Measurements from ENCODE around the gene FZD7. TPM values are rescaled to one million over a fixed set of nuclear protein-coding genes. Genes with fewer than 3 reads are reported as not detected.
A peak's percentile ranks its signal among the peaks of the same experiment; 100 is the strongest.

The FZD7 gene
- total RNA-seq: 1.2 and 1.5 TPM in 2 replicates

DNA sequence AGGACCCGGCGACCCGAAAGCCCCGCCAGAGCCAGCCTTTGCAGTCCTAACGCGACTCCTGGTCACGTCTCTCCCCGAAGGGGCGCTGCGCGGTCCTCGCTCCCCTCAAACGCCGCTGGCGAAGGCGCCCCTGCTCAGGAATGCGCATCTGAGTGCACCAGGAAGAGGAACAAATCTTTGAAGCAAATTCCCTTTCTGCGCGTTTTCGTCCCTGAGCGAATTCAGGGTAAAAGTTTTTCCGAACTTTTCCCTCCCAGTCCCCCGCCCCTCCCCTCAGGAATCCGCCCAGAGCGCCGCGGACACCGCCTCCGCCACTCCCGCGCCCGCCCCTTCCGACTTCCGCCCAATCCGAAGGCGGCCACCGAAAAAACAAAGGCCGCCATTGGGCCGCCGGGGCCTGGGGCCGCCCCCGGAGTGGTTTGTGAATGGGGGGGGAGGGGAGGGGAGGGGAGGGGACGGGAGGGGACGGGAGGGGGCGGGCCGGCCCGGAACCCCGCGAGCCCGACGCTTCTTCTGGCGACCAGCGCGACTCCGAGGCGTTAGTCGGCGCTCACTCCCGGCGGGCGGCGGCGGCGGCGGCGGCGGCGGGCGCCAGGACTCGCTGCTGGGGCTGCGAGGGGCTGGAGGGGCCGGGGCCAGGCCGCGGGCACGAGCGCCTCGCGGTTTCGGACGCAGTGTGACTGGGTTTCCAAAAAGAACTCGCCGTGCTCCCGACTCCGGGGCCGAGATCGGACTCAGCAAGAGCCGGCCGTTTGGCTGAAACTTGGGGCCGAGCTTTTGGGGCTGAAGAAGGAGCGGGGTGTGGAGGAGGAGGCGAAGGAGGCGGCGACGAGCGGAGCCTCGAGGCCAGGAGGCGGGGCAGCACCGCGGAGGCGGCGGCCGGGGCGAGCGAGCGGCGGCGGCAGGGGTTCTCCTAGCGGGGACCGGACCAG is at the start of gene FZD7:
TSS of gene FZD7 (plus strand) at position 539 of the 932 bp plus-strand sequence. CDS start 793 bp downstream, outside the sequence.
- peak within 1 kb of the TSS; percentile 63 for H3K27ac Mint-ChIP-seq
- intact Hi-C loops (cut with micrococcal nuclease): loop anchor here (2.0 to 10.0 kb wide), 10 partner anchors 145 to 1221 kb away; partner anchors contain the start of genes ALS2, BMPR2, BZW1 and NOP58

GRCh38 chr2:201984333-201984732 is 49.3 kb upstream of the FZD7 start:
- Mint-ChIP-seq H3K9me3 (no peaks in the 10 kb centered on the region), H3K4me3 (no peak overlapping the region), H3K36me3 (ENCODE audit: low read depth) (no peaks in the 10 kb centered on the region), H3K27ac (no peak overlapping the region), H3K27me3 (ENCODE audit: insufficient read depth) (peaks cover 3% of the 10 kb centered on the region), H3K4me1 (ENCODE audit: low read depth) (no peaks in the 10 kb centered on the region)
- intact Hi-C loops (cut with micrococcal nuclease): no loop called here
- DNase-seq (ENCODE audit: low spot score): no peak

More for the DNA sequence above, at the start of gene FZD7:
- peak; percentile 83 for DNase-seq (ENCODE audit: low spot score)
- H3K9me3 Mint-ChIP-seq: no peaks in the 10 kb centered on the region
- peak within 1 kb of the TSS; percentile 89 for H3K4me3 Mint-ChIP-seq
- H3K36me3 Mint-ChIP-seq (ENCODE audit: low read depth): no peaks in the 10 kb centered on the region
- H3K27me3 Mint-ChIP-seq (ENCODE audit: insufficient read depth): peaks cover 44% of the 10 kb centered on the region
- peaks cover 12% of the 10 kb centered on the region for H3K4me1 Mint-ChIP-seq (ENCODE audit: low read depth)

DNA sequence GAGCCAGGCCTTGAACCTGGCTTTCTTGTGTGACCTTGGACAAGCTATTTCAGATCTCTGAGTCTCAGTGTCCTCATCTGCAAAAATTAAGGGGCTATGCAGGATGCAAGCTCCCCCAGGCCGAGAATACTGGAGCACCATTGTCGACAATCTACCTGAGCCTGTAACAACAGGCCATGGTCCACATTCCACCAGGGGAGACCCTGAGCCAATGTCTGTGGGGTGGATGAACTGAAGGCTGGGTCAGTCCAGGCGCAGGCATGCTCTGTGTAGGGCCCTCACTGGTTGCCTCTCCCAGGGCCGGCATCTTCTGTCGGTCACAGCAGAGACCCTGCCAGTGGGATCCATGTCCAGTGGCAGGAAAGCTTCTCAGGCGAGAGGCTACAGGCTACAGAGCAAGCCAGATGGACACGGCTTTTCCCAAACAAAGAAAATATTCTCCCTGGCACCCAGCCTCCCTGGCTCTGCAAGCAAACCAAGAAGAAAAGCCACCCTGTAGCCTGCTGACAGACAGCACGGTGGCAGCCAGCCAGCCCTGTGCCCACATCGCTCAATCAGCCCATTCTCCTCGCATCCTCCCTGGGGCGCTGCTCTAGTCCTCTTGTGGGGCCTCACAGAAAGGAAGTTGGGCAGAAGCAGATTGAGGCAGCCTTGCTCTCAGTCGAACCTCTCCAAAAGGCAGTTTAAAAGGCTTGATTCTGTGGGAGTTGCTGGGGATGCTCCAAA is 48.7 kb upstream of the FZD7 start:
- intact Hi-C loops (cut with micrococcal nuclease): no loop called here
- H3K36me3 Mint-ChIP-seq (ENCODE audit: low read depth): no peaks in the 10 kb centered on the region
- H3K9me3 Mint-ChIP-seq: no peaks in the 10 kb centered on the region
- H3K27ac Mint-ChIP-seq: no peak overlapping the region
- no peak overlapping the region for H3K4me3 Mint-ChIP-seq
- H3K4me1 Mint-ChIP-seq (ENCODE audit: low read depth): no peaks in the 10 kb centered on the region
- no peak for DNase-seq (ENCODE audit: low spot score)
- H3K27me3 Mint-ChIP-seq (ENCODE audit: insufficient read depth): peaks cover 3% of the 10 kb centered on the region

- peaks cover 3% of the 10 kb centered on the region for H3K27me3 Mint-ChIP-seq (ENCODE audit: insufficient read depth)
- no peaks in the 10 kb centered on the region for H3K36me3 Mint-ChIP-seq (ENCODE audit: low read depth)
- H3K4me1 Mint-ChIP-seq (ENCODE audit: low read depth): no peaks in the 10 kb centered on the region
- no peak overlapping the region for H3K4me3 Mint-ChIP-seq
- intact Hi-C loops (cut with micrococcal nuclease): no loop called here
- no peaks in the 10 kb centered on the region for H3K9me3 Mint-ChIP-seq
- no peak for DNase-seq (ENCODE audit: low spot score)
- no peak overlapping the region for H3K27ac Mint-ChIP-seq
Observed at GRCh38 chr2:201985728-201986462, 47.8 kb upstream of the FZD7 start.

DNA sequence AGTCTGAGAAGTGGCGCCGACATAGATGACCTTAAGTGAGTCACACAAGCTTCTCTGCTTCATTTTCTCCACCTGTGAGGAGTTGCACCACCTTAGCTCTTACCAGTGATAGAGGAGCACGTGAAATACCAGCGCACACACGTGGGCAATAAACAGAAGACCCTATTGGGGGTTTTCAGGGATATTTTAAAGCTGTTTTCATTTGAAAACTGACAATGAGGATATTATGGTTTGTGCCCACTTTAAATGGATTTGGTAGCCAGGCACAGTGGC is 47.3 kb upstream of the FZD7 start:
- intact Hi-C loops (cut with micrococcal nuclease): no loop called here
- Mint-ChIP-seq H3K4me1 (ENCODE audit: low read depth) (no peaks in the 10 kb centered on the region), H3K36me3 (ENCODE audit: low read depth) (no peaks in the 10 kb centered on the region), H3K4me3 (no peak overlapping the region), H3K27me3 (ENCODE audit: insufficient read depth) (peaks cover 3% of the 10 kb centered on the region), H3K9me3 (no peaks in the 10 kb centered on the region), H3K27ac (no peak overlapping the region)
- DNase-seq (ENCODE audit: low spot score): no peak

- Mint-ChIP-seq H3K27ac (no peak overlapping the region), H3K36me3 (ENCODE audit: low read depth) (no peaks in the 10 kb centered on the region), H3K27me3 (ENCODE audit: insufficient read depth) (peaks cover 3% of the 10 kb centered on the region), H3K4me3 (no peak overlapping the region), H3K4me1 (ENCODE audit: low read depth) (no peaks in the 10 kb centered on the region), H3K9me3 (no peaks in the 10 kb centered on the region)
- no peak for DNase-seq (ENCODE audit: low spot score)
- intact Hi-C loops (cut with micrococcal nuclease): no loop called here
Observed at GRCh38 chr2:201987426-201987825, 46.2 kb upstream of the FZD7 start.

- Mint-ChIP-seq H3K4me3 (no peak overlapping the region), H3K36me3 (ENCODE audit: low read depth) (no peaks in the 10 kb centered on the region), H3K4me1 (ENCODE audit: low read depth) (no peaks in the 10 kb centered on the region), H3K27me3 (ENCODE audit: insufficient read depth) (peaks cover 3% of the 10 kb centered on the region), H3K27ac (no peak overlapping the region), H3K9me3 (no peaks in the 10 kb centered on the region)
- no peak for DNase-seq (ENCODE audit: low spot score)
- intact Hi-C loops (cut with micrococcal nuclease): no loop called here
Observed at GRCh38 chr2:201990069-201990468, 43.6 kb upstream of the FZD7 start.

DNA sequence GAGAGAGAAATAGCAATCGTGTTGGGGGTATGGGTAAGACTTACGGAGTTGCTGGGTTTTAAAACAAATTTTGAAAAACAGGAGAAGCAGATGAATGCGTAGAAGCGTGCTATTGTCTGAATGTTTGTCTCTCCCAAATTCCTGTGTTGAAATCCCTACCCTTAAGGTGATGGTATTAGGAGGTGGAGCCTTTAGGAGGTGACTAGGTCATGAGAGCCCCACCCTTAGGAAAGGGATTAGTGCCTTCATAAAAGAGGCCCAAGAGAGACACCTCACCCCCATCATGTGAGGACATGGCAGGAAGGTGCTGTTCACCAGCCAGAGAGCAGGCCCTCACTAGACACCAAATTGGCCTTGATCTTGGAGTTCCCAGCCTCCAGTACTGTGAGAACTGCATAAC is 40.7 kb upstream of the FZD7 start:
- H3K9me3 Mint-ChIP-seq: no peaks in the 10 kb centered on the region

GRCh38 chr2:201994973-201995638 is 38.5 kb upstream of the FZD7 start:
- Mint-ChIP-seq H3K27ac (no peak overlapping the region), H3K27me3 (ENCODE audit: insufficient read depth) (peaks cover 2% of the 10 kb centered on the region), H3K4me3 (no peak overlapping the region), H3K36me3 (ENCODE audit: low read depth) (no peaks in the 10 kb centered on the region), H3K9me3 (no peaks in the 10 kb centered on the region), H3K4me1 (ENCODE audit: low read depth) (no peaks in the 10 kb centered on the region)
- intact Hi-C loops (cut with micrococcal nuclease): no loop called here
- no peak for DNase-seq (ENCODE audit: low spot score)

More for the DNA sequence above, 40.7 kb upstream of the FZD7 start:
- Mint-ChIP-seq H3K4me3 (no peak overlapping the region), H3K27ac (no peak overlapping the region), H3K4me1 (ENCODE audit: low read depth) (no peaks in the 10 kb centered on the region), H3K36me3 (ENCODE audit: low read depth) (no peaks in the 10 kb centered on the region), H3K27me3 (ENCODE audit: insufficient read depth) (peaks cover 3% of the 10 kb centered on the region)
- intact Hi-C loops (cut with micrococcal nuclease): no loop called here
- DNase-seq (ENCODE audit: low spot score): no peak

DNA sequence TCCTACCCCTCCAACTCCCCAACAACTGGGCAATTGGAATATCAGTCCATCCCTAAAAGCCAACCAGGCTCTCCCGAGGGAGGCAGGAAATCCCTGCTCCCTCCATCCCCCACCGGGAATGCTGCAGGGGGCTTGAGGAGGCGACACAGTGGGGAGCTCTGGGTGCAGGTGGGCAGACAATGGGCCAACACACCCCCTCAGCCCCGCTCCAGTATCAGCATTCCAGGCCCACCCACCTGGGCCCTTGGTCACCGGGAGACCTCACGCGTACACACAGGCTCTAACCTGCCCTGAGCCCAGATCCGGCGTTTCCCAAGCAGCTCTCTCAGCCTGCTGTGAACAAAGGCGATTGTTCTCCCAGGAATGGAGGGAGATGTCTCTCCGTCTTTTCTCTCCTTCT is 37.6 kb upstream of the FZD7 start:
- no peaks in the 10 kb centered on the region for H3K9me3 Mint-ChIP-seq
- H3K36me3 Mint-ChIP-seq (ENCODE audit: low read depth): no peaks in the 10 kb centered on the region
- no peaks in the 10 kb centered on the region for H3K4me1 Mint-ChIP-seq (ENCODE audit: low read depth)
- peaks cover 2% of the 10 kb centered on the region for H3K27me3 Mint-ChIP-seq (ENCODE audit: insufficient read depth)
- intact Hi-C loops (cut with micrococcal nuclease): no loop called here
- H3K27ac Mint-ChIP-seq: no peak overlapping the region
- no peak overlapping the region for H3K4me3 Mint-ChIP-seq
- DNase-seq (ENCODE audit: low spot score): no peak

DNA sequence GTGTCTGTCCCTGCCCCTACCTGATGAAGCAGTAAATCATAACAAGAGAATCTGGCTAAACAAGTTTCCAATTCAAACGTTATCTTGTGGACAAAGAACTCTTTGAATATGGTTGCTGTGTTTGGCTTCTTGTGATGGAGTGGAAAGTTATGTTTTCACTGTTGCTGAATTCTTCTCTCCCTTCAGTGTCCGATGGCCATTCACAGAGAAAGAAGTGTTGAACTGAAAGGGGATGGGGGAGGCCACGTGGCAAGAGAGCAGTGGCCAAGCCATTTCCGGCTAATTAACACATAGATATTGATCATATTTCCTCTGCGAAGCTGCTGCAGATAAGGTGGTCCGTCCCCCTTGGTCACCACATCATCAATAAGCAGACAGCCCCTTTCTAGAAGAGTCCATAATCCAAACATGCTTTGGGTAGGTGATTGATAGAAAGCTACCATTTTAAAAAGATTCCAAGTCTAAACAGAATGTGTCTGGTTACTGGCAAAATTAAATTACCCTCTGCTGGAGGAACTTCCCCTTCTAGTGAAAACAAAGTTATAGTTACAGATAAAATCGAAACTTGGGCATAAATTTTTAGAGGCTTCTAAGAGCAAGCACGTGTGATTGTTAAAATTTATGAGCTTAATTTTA is 36.9 kb upstream of the FZD7 start:
- intact Hi-C loops (cut with micrococcal nuclease): no loop called here
- Mint-ChIP-seq H3K36me3 (ENCODE audit: low read depth) (no peaks in the 10 kb centered on the region), H3K4me3 (no peak overlapping the region), H3K27ac (no peak overlapping the region), H3K27me3 (ENCODE audit: insufficient read depth) (peaks cover 2% of the 10 kb centered on the region), H3K4me1 (ENCODE audit: low read depth) (no peaks in the 10 kb centered on the region), H3K9me3 (no peaks in the 10 kb centered on the region)
- no peak for DNase-seq (ENCODE audit: low spot score)

DNA sequence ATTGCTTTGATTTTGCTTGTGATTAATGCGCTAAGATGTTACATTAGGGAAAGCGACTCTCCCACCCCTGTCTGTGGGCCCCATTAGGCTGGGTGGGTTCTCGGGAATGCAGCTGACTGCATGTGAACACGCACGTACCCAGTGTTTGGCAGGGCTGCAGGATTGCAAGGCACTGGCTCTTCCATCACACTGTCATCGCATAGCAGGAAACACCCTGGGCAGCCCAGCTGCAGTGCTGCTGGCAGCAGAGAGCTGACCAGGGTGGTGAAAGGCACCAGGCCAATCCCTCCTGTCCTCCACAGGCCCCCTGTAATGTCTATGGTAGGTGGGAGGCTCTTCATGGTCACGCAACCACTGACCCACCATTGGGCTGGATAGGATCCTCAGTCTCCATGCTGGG is 34.4 kb upstream of the FZD7 start:
- Mint-ChIP-seq H3K9me3 (no peaks in the 10 kb centered on the region), H3K4me1 (ENCODE audit: low read depth) (no peaks in the 10 kb centered on the region), H3K27me3 (ENCODE audit: insufficient read depth) (peaks cover 2% of the 10 kb centered on the region), H3K36me3 (ENCODE audit: low read depth) (no peaks in the 10 kb centered on the region), H3K27ac (no peak overlapping the region), H3K4me3 (no peak overlapping the region)
- intact Hi-C loops (cut with micrococcal nuclease): no loop called here
- DNase-seq (ENCODE audit: low spot score): no peak
